Measurements from ENCODE around the gene ADIG.

Gene ADIG

DNA sequence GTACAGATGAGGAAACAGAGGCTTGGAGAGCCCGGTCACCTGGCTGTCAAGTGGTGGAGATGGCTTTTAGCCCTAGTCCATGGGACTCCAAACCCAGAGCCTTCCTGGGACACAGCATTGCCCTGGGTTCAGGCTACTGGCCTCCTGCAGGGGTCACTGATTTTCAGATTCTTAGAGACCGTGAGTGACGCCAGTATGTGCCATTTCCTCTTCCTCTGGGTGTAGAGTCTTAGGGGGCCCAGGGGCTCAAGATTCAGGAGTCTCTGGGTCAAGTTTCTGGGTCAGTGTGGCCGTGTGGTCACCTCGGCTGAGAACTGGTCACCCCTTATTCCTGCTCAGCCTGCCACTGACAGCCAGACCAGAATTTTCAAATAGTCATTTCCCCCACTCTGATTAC is 21.2 kb downstream of the ADIG start:
- Histone ChIP-seq H3K9ac (ENCODE audit: low read depth, low read length) (peak overlapping the region; percentile 67; the same call in 1 of the 2 replicates), H3K36me3 (ENCODE audit: insufficient read depth, low read length) (no peaks in the 10 kb centered on the region), H3K4me1 (ENCODE audit: insufficient read depth, low read length) (peaks cover 34% of the 10 kb centered on the region), H3K9me3 (ENCODE audit: control insufficient read depth, insufficient read depth, low read length) (no peaks in the 10 kb centered on the region)

DNA sequence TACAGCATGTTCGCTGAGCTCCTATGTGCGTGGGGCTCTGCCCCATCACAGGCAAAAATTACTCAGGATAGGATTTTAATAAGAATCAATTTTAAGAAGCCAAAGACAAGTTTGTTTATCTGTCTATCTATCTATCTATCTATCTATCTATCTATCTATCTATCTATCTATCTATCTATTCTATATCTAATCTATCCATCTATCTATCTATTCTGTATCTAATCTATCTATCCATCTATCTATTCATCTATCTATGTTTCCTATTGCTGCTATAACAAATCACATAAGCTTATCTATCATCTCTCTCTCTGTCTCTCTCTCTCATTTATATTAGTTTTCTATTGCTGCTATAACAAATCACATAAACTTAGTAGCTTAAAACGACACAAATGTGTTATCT is 22.3 kb downstream of the ADIG start:
- peaks cover 43% of the 10 kb centered on the region for H3K4me1 ChIP-seq (ENCODE audit: insufficient read depth, low read length)
- no peaks in the 10 kb centered on the region for H3K36me3 ChIP-seq (ENCODE audit: insufficient read depth, low read length)
- no peak overlapping the region; the same call in 1 of the 2 replicates for H3K9ac ChIP-seq (ENCODE audit: low read depth, low read length)
- H3K9me3 ChIP-seq (ENCODE audit: control insufficient read depth, insufficient read depth, low read length), result no peaks in the 10 kb centered on the region

- Histone ChIP-seq H3K9ac (ENCODE audit: low read depth, low read length) (no peak overlapping the region), H3K36me3 (ENCODE audit: insufficient read depth, low read length) (no peaks in the 10 kb centered on the region), H3K4me1 (ENCODE audit: insufficient read depth, low read length) (peaks cover 42% of the 10 kb centered on the region), H3K9me3 (ENCODE audit: control insufficient read depth, insufficient read depth, low read length) (no peaks in the 10 kb centered on the region)
Observed at GRCh38 chr20:38604873-38605303, 23.9 kb downstream of the ADIG start.

DNA sequence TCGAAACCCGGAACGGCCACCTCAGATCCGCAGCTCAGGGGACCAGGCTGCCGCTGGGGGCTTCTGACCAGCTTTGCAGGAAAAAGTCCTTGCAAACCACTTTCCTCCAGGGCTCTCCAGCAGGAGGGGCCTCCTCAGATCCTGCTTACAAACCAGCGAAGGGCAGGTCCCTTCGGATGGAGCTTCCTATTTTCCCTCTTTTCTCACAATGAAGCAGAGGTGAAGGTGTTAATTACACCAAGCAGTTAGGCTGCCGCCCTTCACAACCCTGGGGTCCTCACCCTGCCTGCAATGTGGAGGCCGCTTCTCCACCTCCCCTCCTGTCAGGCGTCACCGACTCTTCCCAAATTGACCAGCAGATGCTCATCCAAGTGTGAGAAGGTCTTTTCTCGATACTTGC is 26.4 kb downstream of the ADIG start:
- H3K9ac ChIP-seq (ENCODE audit: low read depth, low read length), result no peak overlapping the region

GRCh38 chr20:38608188-38608587 is 27.2 kb downstream of the ADIG start:
- Histone ChIP-seq H3K9me3 (ENCODE audit: control insufficient read depth, insufficient read depth, low read length) (no peaks in the 10 kb centered on the region), H3K4me1 (ENCODE audit: insufficient read depth, low read length) (peaks cover 31% of the 10 kb centered on the region), H3K36me3 (ENCODE audit: insufficient read depth, low read length) (no peaks in the 10 kb centered on the region), H3K9ac (ENCODE audit: low read depth, low read length) (no peak overlapping the region)

More for the DNA sequence above, 26.4 kb downstream of the ADIG start:
- H3K4me1 ChIP-seq (ENCODE audit: insufficient read depth, low read length), result peaks cover 31% of the 10 kb centered on the region
- H3K9me3 ChIP-seq (ENCODE audit: control insufficient read depth, insufficient read depth, low read length), result no peaks in the 10 kb centered on the region
- H3K36me3 ChIP-seq (ENCODE audit: insufficient read depth, low read length), result no peaks in the 10 kb centered on the region

GRCh38 chr20:38609815-38610214 is 28.8 kb downstream of the ADIG start:
- Histone ChIP-seq H3K9me3 (ENCODE audit: control insufficient read depth, insufficient read depth, low read length) (no peaks in the 10 kb centered on the region), H3K9ac (ENCODE audit: low read depth, low read length) (no peak overlapping the region), H3K36me3 (ENCODE audit: insufficient read depth, low read length) (no peaks in the 10 kb centered on the region), H3K4me1 (ENCODE audit: insufficient read depth, low read length) (peaks cover 25% of the 10 kb centered on the region)

GRCh38 chr20:38610521-38610920 is 29.5 kb downstream of the ADIG start:
- peaks cover 20% of the 10 kb centered on the region for H3K4me1 ChIP-seq (ENCODE audit: insufficient read depth, low read length)
- no peaks in the 10 kb centered on the region for H3K9me3 ChIP-seq (ENCODE audit: control insufficient read depth, insufficient read depth, low read length)
- no peak overlapping the region for H3K9ac ChIP-seq (ENCODE audit: low read depth, low read length)
- H3K36me3 ChIP-seq (ENCODE audit: insufficient read depth, low read length), result no peaks in the 10 kb centered on the region

DNA sequence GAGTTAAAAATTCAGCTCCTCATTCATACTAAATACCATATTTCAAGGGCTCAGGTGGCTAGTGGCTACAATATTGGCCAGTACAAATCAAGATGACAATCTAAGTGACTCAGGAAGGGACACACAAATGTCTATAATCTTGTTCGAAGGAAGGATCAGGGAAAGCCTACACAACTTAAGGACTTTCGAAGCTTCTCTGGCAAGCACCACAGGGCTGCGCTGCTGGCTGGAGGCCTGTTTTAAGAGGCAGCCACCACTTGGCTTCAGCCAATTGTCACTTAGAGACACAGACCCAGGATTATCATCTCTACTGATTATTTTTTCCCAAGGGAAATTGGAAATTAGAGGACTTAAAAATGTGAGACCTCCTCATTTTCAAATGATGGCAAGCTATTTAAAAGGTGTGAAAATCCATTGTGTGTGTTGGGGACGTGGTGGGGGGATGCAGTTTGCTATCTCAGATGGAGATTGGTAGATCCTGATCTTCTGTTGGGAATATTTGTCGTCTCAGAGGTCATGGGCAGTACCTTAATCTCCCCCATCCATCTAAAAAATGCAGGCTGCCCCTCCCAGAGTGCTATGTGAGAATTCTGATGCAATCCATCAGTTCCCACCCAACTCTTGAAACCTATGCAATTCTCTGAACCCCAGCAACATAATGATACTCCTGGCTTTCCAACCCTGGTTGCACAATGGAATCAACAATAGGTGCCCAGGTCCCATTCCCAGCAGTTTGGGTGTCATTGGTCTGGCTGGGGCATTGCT is 31.9 kb downstream of the ADIG start:
- Histone ChIP-seq H3K9me3 (ENCODE audit: control insufficient read depth, insufficient read depth, low read length) (no peaks in the 10 kb centered on the region), H3K36me3 (ENCODE audit: insufficient read depth, low read length) (no peaks in the 10 kb centered on the region), H3K4me1 (ENCODE audit: insufficient read depth, low read length) (peaks cover 9% of the 10 kb centered on the region), H3K9ac (ENCODE audit: low read depth, low read length) (no peak overlapping the region)

DNA sequence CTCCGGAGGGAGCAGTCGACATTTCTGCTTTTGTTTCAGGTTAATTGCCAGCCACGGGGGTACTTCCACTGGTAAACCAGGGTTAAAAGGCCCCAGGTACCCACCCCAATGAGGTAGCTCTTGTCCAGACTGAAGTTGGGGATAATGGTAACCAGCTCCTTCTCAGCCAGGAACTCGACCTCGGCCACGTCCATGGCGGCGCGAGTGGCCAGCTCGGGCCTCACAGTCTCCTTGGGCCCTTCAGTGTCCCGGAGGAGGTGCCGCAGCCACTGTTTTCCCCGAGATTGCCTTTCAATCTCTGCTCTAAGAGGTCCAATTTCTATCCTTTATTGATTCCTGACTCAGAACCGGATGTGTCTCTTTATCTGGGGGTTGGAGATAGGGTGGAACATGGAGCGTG is 34.3 kb downstream of the ADIG start:
- no peak overlapping the region for H3K9ac ChIP-seq (ENCODE audit: low read depth, low read length)
- H3K4me1 ChIP-seq (ENCODE audit: insufficient read depth, low read length), result no peaks in the 10 kb centered on the region; the same call in 1 of the 2 replicates
- H3K36me3 ChIP-seq (ENCODE audit: insufficient read depth, low read length), result no peaks in the 10 kb centered on the region
- H3K9me3 ChIP-seq (ENCODE audit: control insufficient read depth, insufficient read depth, low read length), result no peaks in the 10 kb centered on the region

- no peaks in the 10 kb centered on the region for H3K9me3 ChIP-seq (ENCODE audit: control insufficient read depth, insufficient read depth, low read length)
- H3K9ac ChIP-seq (ENCODE audit: low read depth, low read length), result no peak overlapping the region
- no peaks in the 10 kb centered on the region; the same call in 1 of the 2 replicates for H3K4me1 ChIP-seq (ENCODE audit: insufficient read depth, low read length)
- no peaks in the 10 kb centered on the region for H3K36me3 ChIP-seq (ENCODE audit: insufficient read depth, low read length)
Observed at GRCh38 chr20:38616457-38616856, 35.5 kb downstream of the ADIG start.

GRCh38 chr20:38617011-38617829 is 36.2 kb downstream of the ADIG start:
- H3K9ac ChIP-seq (ENCODE audit: low read depth, low read length), result no peak overlapping the region
- no peaks in the 10 kb centered on the region for H3K9me3 ChIP-seq (ENCODE audit: control insufficient read depth, insufficient read depth, low read length)
- no peaks in the 10 kb centered on the region for H3K36me3 ChIP-seq (ENCODE audit: insufficient read depth, low read length)

GRCh38 chr20:38617830-38618196 is 36.8 kb downstream of the ADIG start:
- Histone ChIP-seq H3K36me3 (ENCODE audit: insufficient read depth, low read length) (no peaks in the 10 kb centered on the region), H3K9ac (ENCODE audit: low read depth, low read length) (no peak overlapping the region)

More at GRCh38 chr20:38617011-38617829, 36.2 kb downstream of the ADIG start:
- H3K4me1 ChIP-seq (ENCODE audit: insufficient read depth, low read length), result no peaks in the 10 kb centered on the region; the same call in 1 of the 2 replicates

GRCh38 chr20:38620441-38620840 is 39.4 kb downstream of the ADIG start:
- Histone ChIP-seq H3K9me3 (ENCODE audit: control insufficient read depth, insufficient read depth, low read length) (no peaks in the 10 kb centered on the region), H3K36me3 (ENCODE audit: insufficient read depth, low read length) (no peaks in the 10 kb centered on the region; the same call in 1 of the 2 replicates), H3K9ac (ENCODE audit: low read depth, low read length) (no peak overlapping the region), H3K4me1 (ENCODE audit: insufficient read depth, low read length) (no peaks in the 10 kb centered on the region; the same call in 1 of the 2 replicates)

More at GRCh38 chr20:38617830-38618196, 36.8 kb downstream of the ADIG start:
- no peaks in the 10 kb centered on the region; the same call in 1 of the 2 replicates for H3K4me1 ChIP-seq (ENCODE audit: insufficient read depth, low read length)
- H3K9me3 ChIP-seq (ENCODE audit: control insufficient read depth, insufficient read depth, low read length), result no peaks in the 10 kb centered on the region

DNA sequence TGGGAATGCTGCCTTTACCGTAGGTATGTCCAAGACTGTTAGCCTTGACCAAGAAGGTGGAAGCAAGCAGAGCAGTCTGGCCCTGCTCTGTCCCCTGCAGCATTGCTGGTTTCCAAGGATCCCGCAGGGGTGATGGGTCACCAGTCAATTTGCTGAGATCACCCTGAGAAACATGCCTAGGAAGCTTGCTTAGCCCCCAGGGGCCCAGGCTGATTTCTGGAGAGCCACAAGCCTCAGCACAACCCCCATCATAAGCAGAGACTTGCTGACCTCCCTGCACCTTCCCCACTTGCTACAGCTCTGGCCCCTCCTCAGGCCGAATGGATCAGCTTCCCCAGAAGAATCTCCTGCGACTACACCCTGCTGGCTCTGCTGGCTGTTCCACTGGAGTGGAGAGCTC is 42.1 kb downstream of the ADIG start:
- Histone ChIP-seq H3K4me1 (ENCODE audit: insufficient read depth, low read length) (peaks cover 4% of the 10 kb centered on the region; the same call in 1 of the 2 replicates), H3K9me3 (ENCODE audit: control insufficient read depth, insufficient read depth, low read length) (no peaks in the 10 kb centered on the region), H3K9ac (ENCODE audit: low read depth, low read length) (no peak overlapping the region), H3K36me3 (ENCODE audit: insufficient read depth, low read length) (peaks cover 4% of the 10 kb centered on the region)

Data from ES-I3 (cell line).